ENCODE measurements around the gene CHRNA7. TPM values are rescaled to one million over a fixed set of nuclear protein-coding genes. Genes with fewer than 3 reads are reported as not detected.

The CHRNA7 gene
- polyA plus RNA-seq (2013, experiment 1 of 2): 3.0 TPM
- 2.8 TPM for polyA plus RNA-seq (2013, experiment 2 of 2)

DNA sequence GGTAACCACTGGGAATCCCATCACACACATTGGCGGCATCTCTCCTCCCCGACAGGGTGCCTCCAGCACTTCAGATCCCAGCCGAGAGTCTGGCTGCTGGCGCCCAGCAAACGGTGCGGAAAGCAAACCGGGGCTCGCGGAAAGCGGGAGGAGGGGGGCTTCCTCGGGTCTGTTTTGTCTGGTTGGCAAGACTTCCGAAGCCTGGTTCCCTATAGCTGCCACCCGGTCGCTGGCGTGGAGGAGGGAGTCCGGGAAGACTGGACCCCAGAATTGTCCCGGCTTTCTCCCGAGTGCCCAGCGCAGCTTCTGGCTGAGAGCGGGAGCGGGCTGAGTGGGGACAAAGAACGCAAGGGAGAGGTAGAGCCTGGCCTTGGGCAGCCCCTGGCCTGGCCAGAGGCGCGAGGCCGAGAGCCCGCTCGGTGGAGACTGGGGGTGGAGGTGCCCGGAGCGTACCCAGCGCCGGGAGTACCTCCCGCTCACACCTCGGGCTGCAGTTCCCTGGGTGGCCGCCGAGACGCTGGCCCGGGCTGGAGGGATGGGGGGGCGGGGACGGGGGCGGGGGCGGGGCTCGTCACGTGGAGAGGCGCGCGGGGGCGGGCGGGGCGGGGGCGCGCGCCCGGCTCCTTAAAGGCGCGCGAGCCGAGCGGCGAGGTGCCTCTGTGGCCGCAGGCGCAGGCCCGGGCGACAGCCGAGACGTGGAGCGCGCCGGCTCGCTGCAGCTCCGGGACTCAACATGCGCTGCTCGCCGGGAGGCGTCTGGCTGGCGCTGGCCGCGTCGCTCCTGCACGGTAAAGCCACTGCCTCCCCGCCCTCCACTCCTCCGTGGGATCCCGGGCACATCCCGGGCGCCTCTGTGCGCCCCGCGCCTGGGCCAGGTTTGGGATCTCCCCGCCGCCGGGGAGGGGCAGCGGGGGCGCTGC, at the start of gene CHRNA7:
Gene CHRNA7 (plus strand): TSS at position 654 of the 920 bp plus-strand sequence. CDS start 80 bp downstream, at position 734.
- Histone ChIP-seq H2BK5ac (ENCODE audit: low read length) (no peak within 1 kb of the TSS), H2BK120ac (ENCODE audit: low read depth, low read length) (no peak within 1 kb of the TSS), H3K56ac (ENCODE audit: low read length) (peak within 1 kb of the TSS; percentile 93), H3K27me3 (ENCODE audit: insufficient read depth, low read length, poor library complexity) (no peaks in the 10 kb centered on the region), H3K4me2 (ENCODE audit: low read length) (peak within 1 kb of the TSS; percentile 96), H4K8ac (ENCODE audit: low read depth, low read length) (no peak within 1 kb of the TSS), H3K18ac (ENCODE audit: low read length) (peak within 1 kb of the TSS; percentile 76), H3K4me1 (ENCODE audit: control insufficient read depth, low read depth, low read length) (no peaks in the 10 kb centered on the region), H3K36me3 (ENCODE audit: control insufficient read depth, insufficient read depth, low read length) (no peaks in the 10 kb centered on the region), H3K4me3 (ENCODE audit: low read length) (peak within 1 kb of the TSS; percentile 76), H2BK15ac (replicated peaks; ENCODE audit: low read depth) (peak within 1 kb of the TSS; percentile 57), H4K5ac (ENCODE audit: low read length) (no peak within 1 kb of the TSS), H3K23ac (ENCODE audit: low read length) (no peak within 1 kb of the TSS), H3K79me1 (ENCODE audit: low read length) (no peaks in the 10 kb centered on the region), H3K79me2 (ENCODE audit: control insufficient read depth, insufficient read depth, low read length) (no peaks in the 10 kb centered on the region), H3K27ac (ENCODE audit: low read depth, low read length) (no peak within 1 kb of the TSS), H3K4ac (ENCODE audit: low read depth, low read length) (no peak within 1 kb of the TSS), H3K9ac (ENCODE audit: low read length) (peak within 1 kb of the TSS; percentile 80), H2AK5ac (ENCODE audit: low read length) (no peak within 1 kb of the TSS)
- WGBS (ENCODE audit: extremely low coverage, insufficient coverage, low lambda C conversion rate): no CpG with 5 or more reads among the region's 92 CpGs
- peak; percentile 84 for DNase-seq

DNA sequence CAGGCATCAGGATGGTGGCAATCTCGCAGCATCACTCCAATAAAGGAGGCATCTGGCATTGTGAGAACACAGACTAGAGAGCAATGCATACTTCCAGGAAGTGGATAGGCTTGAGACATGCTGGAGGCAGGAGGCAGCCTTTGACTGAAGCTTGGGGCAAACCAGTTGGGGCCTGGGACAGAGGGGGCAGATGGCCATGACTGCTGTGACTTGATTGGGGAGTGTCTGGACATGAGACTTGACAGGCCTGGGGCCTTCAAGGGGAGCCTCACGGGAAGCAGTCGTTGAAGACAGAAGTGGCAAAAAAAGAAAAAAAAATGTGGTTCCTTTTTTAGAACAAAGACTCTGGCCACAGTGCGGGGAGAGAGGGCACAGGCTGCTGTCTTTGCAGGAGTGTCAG, 44.7 kb upstream of the CHRNA7 start:
- Histone ChIP-seq H3K27ac (ENCODE audit: low read depth, low read length) (no peak overlapping the region), H3K4me3 (ENCODE audit: low read length) (no peak overlapping the region), H3K56ac (ENCODE audit: low read length) (no peak overlapping the region), H3K4ac (ENCODE audit: low read depth, low read length) (no peak overlapping the region), H4K8ac (ENCODE audit: low read depth, low read length) (no peak overlapping the region), H3K27me3 (ENCODE audit: insufficient read depth, low read length, poor library complexity) (no peaks in the 10 kb centered on the region), H2BK15ac (replicated peaks; ENCODE audit: low read depth) (no peak overlapping the region), H3K18ac (ENCODE audit: low read length) (no peak overlapping the region), H3K79me1 (ENCODE audit: low read length) (no peaks in the 10 kb centered on the region), H3K79me2 (ENCODE audit: control insufficient read depth, insufficient read depth, low read length) (no peaks in the 10 kb centered on the region), H3K36me3 (ENCODE audit: control insufficient read depth, insufficient read depth, low read length) (no peaks in the 10 kb centered on the region), H3K4me2 (ENCODE audit: low read length) (no peak overlapping the region), H2BK120ac (ENCODE audit: low read depth, low read length) (no peak overlapping the region), H3K23ac (ENCODE audit: low read length) (no peak overlapping the region), H3K9ac (ENCODE audit: low read length) (no peak overlapping the region), H2BK5ac (ENCODE audit: low read length) (no peak overlapping the region), H2AK5ac (ENCODE audit: low read length) (no peak overlapping the region), H4K5ac (ENCODE audit: low read length) (no peak overlapping the region), H3K4me1 (ENCODE audit: control insufficient read depth, low read depth, low read length) (peaks cover 2% of the 10 kb centered on the region)
- DNase-seq: peak; percentile 3
- WGBS (ENCODE audit: extremely low coverage, insufficient coverage, low lambda C conversion rate): no CpG with 5 or more reads among the region's 4 CpGs

DNA sequence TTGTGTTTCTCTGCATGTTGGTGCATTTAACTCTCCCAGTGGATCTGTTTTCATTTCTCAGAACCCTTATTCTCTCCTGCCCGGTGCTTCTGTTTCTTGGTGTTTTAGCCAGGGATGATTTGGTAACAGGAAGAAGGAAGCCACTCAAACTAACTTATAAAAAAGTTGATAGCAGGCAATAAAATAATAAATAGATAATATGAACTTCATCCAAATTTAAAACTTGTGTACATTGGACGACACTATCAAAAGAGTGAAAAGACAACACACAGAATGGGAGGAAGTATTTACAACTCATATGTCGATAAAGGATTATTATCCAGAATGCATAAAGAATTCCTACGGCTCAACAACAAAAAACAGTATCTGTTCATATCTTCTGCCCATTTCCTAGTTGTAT, 37.3 kb upstream of the CHRNA7 start:
- WGBS (ENCODE audit: extremely low coverage, insufficient coverage, low lambda C conversion rate): no CpG with 5 or more reads among the region's 4 CpGs
- no peaks in the 10 kb centered on the region for H3K36me3 ChIP-seq (ENCODE audit: control insufficient read depth, insufficient read depth, low read length)
- no peak overlapping the region for H3K4me2 ChIP-seq (ENCODE audit: low read length)

DNA sequence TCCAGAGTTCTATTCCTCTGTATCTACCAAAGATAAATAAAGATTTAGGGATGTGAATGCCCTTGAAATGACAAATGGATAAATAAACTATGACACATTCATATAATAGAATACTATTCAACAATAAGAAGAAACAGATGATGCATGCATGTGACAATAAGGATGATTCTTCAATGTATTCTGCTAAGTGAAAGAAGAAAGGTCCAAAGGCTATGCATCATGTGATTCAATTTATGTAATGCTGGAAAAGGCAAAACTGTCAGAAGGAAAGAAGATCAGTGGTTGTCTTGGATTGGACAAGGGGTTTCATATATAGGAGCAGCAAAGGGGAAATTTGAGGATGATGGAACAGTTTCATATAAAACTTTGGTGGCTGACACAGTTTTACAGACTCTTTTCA, 32.6 kb upstream of the CHRNA7 start:
- no peak overlapping the region for H3K4ac ChIP-seq (ENCODE audit: low read depth, low read length)
- H3K4me3 ChIP-seq (ENCODE audit: low read length): no peak overlapping the region
- no peak overlapping the region for H3K18ac ChIP-seq (ENCODE audit: low read length)
- H3K4me1 ChIP-seq (ENCODE audit: control insufficient read depth, low read depth, low read length): no peaks in the 10 kb centered on the region
- H3K79me1 ChIP-seq (ENCODE audit: low read length): no peaks in the 10 kb centered on the region
- no peak overlapping the region for H3K56ac ChIP-seq (ENCODE audit: low read length)
- no peak overlapping the region for H2BK15ac ChIP-seq (replicated peaks; ENCODE audit: low read depth)
- H3K79me2 ChIP-seq (ENCODE audit: control insufficient read depth, insufficient read depth, low read length): no peaks in the 10 kb centered on the region
- no peak overlapping the region for H3K27ac ChIP-seq (ENCODE audit: low read depth, low read length)
- H3K36me3 ChIP-seq (ENCODE audit: control insufficient read depth, insufficient read depth, low read length): no peaks in the 10 kb centered on the region
- H2BK120ac ChIP-seq (ENCODE audit: low read depth, low read length): no peak overlapping the region
- no peak for DNase-seq
- no peak overlapping the region for H4K8ac ChIP-seq (ENCODE audit: low read depth, low read length)
- H2BK5ac ChIP-seq (ENCODE audit: low read length): no peak overlapping the region
- H3K23ac ChIP-seq (ENCODE audit: low read length): no peak overlapping the region
- no peak overlapping the region for H3K9ac ChIP-seq (ENCODE audit: low read length)
- no peak overlapping the region for H2AK5ac ChIP-seq (ENCODE audit: low read length)
- H3K27me3 ChIP-seq (ENCODE audit: insufficient read depth, low read length, poor library complexity): no peaks in the 10 kb centered on the region
- H4K5ac ChIP-seq (ENCODE audit: low read length): no peak overlapping the region
- H3K4me2 ChIP-seq (ENCODE audit: low read length): no peak overlapping the region

More for the DNA sequence above, 37.3 kb upstream of the CHRNA7 start:
- Histone ChIP-seq H3K79me1 (ENCODE audit: low read length) (no peaks in the 10 kb centered on the region), H3K27me3 (ENCODE audit: insufficient read depth, low read length, poor library complexity) (no peaks in the 10 kb centered on the region), H2AK5ac (ENCODE audit: low read length) (no peak overlapping the region), H3K56ac (ENCODE audit: low read length) (no peak overlapping the region), H2BK5ac (ENCODE audit: low read length) (no peak overlapping the region), H3K18ac (ENCODE audit: low read length) (no peak overlapping the region), H2BK15ac (replicated peaks; ENCODE audit: low read depth) (no peak overlapping the region), H4K5ac (ENCODE audit: low read length) (no peak overlapping the region), H3K4me1 (ENCODE audit: control insufficient read depth, low read depth, low read length) (no peaks in the 10 kb centered on the region), H3K9ac (ENCODE audit: low read length) (no peak overlapping the region), H3K79me2 (ENCODE audit: control insufficient read depth, insufficient read depth, low read length) (no peaks in the 10 kb centered on the region), H3K4me3 (ENCODE audit: low read length) (no peak overlapping the region), H3K27ac (ENCODE audit: low read depth, low read length) (no peak overlapping the region), H2BK120ac (ENCODE audit: low read depth, low read length) (no peak overlapping the region), H3K23ac (ENCODE audit: low read length) (no peak overlapping the region), H3K4ac (ENCODE audit: low read depth, low read length) (no peak overlapping the region), H4K8ac (ENCODE audit: low read depth, low read length) (no peak overlapping the region)
- no peak for DNase-seq

DNA sequence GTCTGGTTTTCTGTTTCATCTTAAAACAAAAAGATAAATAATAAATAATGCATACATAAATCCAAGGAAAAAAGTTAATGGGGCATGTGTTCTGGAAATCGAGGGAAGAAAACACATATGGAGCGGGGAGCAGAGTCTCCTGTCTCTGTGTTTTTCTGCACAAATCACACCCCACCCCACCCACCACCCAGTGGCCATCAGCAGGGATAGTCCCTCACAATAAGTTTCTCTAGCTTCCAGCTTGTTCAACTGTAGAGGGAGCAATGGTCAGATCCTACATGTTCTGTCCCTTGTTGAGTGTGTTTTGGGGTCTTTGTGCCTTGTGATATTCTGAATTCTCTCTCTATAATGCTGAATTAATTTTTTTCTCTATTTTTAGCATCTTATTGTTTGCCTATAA, 26.8 kb upstream of the CHRNA7 start:
- H2AK5ac ChIP-seq (ENCODE audit: low read length): no peak overlapping the region
- H3K56ac ChIP-seq (ENCODE audit: low read length): no peak overlapping the region
- H3K79me1 ChIP-seq (ENCODE audit: low read length): no peaks in the 10 kb centered on the region
- H3K4me3 ChIP-seq (ENCODE audit: low read length): no peak overlapping the region
- H2BK120ac ChIP-seq (ENCODE audit: low read depth, low read length): no peak overlapping the region
- no peak overlapping the region for H3K4ac ChIP-seq (ENCODE audit: low read depth, low read length)
- H3K9ac ChIP-seq (ENCODE audit: low read length): no peak overlapping the region
- no peak overlapping the region for H3K23ac ChIP-seq (ENCODE audit: low read length)
- H4K5ac ChIP-seq (ENCODE audit: low read length): no peak overlapping the region
- H3K18ac ChIP-seq (ENCODE audit: low read length): no peak overlapping the region
- H2BK5ac ChIP-seq (ENCODE audit: low read length): no peak overlapping the region
- H4K8ac ChIP-seq (ENCODE audit: low read depth, low read length): no peak overlapping the region
- WGBS (ENCODE audit: extremely low coverage, insufficient coverage, low lambda C conversion rate): no CpG with 5 or more reads among the region's 2 CpGs
- no peaks in the 10 kb centered on the region for H3K27me3 ChIP-seq (ENCODE audit: insufficient read depth, low read length, poor library complexity)
- H3K36me3 ChIP-seq (ENCODE audit: control insufficient read depth, insufficient read depth, low read length): no peaks in the 10 kb centered on the region
- no peaks in the 10 kb centered on the region for H3K4me1 ChIP-seq (ENCODE audit: control insufficient read depth, low read depth, low read length)
- peak; percentile 19 for DNase-seq
- H3K4me2 ChIP-seq (ENCODE audit: low read length): no peak overlapping the region
- H3K79me2 ChIP-seq (ENCODE audit: control insufficient read depth, insufficient read depth, low read length): no peaks in the 10 kb centered on the region
- no peak overlapping the region for H3K27ac ChIP-seq (ENCODE audit: low read depth, low read length)
- H2BK15ac ChIP-seq (replicated peaks; ENCODE audit: low read depth): no peak overlapping the region
